SW 1271 (cell line): ENCODE results near the gene SALL3.

Source experiments
- DNase-seq, 2 experiments: peaks; one replicate each; lab custom pipeline; 2025; lab: John Stamatoyannopoulos, UW

The SALL3 gene

DNA sequence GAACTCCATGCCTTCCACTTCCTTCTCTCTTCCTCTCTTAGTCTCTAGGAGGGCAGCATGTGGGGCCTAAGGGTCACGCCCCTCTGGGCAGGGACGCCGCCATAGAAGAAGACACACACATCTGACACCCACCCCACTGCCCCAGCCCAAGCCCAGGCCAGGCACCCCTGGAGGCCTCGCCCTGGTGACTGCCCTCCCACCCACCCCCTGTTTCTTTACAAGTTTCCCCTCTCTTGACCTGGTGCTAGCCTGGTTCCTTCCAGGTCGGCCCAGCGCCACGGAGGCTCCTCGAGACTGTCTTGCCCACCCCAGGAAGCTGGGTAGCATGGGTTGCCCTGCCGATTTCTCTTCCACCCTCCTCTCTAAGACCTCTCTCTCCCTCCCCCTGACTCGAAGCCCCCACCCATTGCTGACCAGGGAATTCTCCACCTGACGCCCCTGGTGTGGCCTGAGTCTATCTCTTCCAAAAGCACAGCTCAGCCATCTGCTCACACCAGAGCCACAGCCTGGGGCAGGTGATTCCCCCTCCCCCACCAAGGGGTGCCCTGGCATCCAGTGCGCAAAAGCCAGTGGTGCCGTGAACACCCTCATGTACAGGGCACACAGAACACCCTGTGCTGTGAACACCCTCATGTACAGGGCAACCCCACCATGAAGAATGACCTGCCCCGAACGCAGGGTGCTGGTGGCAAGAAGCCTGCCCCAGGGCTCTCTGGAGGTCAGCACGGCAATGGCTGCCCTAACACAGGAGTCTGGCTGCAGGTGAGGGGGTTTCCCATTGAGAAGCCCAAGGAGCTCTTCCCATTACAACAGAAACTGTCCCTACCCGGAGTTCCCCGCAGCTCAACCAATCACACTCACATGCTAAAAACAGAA is 13.5 kb upstream of the SALL3 start:
- no peak for DNase-seq

DNA sequence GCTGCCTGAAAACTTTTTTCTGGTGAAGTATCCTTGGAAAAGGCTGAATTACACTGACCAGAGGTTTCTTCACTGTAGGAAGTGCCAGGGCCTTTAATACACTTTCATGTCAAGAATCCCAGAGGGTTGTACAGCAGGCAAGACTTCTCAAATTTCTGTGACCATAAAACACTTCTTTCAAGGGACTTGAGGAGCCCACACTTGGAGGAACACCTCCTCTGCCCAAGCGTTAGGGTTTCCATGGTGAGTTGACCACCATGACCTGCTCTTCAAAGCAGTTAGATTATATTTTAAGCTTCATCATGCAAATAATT is 12.9 kb upstream of the SALL3 start:
- no peak for DNase-seq

DNA sequence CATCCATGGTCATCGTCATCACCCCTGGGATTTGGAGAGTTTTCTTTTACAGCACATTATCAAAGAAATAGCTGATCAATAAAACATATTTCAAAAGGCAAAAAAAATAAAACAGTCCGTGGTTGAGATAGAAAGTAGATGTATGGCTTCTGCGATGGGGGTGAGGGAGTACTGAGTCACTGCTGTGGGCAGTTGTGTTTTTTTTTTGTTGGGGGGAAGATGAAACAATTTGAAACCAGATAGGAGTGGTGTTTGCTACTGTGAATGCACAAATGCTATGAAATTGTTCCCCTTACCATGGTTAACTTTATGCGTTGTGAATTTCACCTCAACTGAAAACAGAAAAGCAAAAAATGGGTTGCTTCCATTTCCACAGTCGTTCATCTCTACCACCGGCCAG is 11.9 kb upstream of the SALL3 start:
- DNase-seq = no peak

DNA sequence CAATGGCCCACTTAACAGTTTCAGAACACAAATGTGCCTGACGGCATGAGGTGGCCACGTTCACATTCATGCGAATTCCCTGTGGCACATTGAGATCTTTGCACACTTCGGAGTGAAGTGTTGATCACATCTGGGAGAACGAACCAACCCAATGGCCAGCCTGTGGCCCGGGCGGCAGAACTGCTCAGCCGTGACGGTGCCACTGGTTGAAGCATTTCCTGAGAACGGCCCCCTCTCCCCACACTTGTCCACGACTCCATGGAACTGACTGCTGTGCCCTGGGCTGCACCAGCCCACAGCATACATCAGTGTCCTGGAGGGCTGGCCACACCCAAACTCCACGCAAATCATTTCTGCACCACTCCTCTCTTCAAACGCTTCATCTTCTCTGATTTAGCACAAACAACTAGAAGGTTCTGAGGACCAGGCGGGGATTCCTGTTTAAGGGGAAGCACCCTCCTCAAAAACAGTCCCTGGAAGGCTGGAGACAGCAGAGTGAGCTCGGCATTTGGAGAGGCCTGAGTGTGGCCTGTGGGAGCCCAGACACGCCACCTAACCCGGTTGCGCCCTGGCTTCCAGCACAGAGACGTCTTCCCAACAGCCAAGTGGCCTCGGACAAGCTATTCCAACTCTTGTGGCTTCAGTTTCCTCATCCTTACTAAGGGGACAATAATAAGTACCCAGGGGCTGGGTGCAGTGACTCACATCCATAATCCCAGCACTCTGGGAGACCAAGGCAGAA is 9.9 kb upstream of the SALL3 start:
- DNase-seq = no peak

DNA sequence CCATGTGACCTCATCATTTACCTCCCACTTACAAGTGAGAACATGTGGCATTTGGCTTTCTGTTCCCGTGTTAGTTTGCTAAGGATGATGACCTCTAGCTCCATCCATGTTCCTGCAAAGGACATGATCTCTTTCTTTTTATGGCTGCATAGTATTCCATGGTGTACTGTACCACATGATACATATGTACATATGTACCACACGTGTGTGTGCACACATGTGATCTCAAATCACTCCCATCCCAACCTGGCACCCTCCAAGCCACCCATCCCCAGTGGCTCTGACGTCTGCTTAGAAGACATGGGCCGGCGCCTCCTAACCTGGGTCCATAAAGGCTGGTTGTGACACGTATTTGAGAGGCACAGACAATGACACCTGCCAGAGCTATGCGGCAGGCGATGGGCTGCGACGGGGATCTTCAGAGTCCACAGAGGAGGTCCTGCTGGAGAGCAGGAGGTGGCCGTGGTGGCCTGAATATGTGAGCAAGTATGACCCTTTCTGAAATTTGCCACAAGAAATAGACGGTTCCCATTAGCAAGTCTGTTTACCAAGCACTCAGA is 8.8 kb upstream of the SALL3 start:
- no peak for DNase-seq

DNA sequence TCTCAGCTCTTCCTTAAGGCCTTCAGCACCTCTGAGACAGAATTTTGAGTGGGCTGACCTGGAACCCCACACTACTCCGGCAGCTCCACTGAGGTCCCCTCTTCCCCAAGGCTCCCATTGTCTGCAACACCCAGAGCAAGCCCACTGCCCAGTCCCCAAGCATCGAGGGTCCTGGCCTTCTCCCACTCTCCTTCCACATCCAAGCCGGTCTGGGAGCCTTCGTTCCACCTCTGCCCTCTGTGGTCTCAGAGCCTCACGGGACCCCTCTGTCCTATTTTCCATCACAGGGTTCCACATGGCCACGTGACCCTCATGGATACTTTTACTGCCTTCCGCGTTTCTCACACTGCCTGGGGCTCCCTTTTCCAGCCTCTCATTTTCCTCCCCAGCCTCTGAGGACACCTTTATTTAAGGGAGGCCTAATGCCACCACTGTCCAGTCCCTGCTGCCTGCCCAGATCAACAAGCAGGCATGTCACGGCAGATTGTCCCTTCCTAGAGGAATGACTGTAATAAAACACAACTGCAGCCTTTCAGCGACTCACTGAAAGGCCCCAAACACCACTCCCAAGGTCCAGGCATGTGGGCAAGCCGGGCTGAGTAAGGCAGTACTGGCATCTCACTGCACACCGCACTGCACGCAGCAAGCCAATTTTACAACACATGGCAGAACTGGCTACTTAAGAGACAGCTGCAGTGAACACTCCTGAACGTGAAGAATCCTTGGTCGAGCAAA is 7.9 kb upstream of the SALL3 start:
- no peak for DNase-seq

DNA sequence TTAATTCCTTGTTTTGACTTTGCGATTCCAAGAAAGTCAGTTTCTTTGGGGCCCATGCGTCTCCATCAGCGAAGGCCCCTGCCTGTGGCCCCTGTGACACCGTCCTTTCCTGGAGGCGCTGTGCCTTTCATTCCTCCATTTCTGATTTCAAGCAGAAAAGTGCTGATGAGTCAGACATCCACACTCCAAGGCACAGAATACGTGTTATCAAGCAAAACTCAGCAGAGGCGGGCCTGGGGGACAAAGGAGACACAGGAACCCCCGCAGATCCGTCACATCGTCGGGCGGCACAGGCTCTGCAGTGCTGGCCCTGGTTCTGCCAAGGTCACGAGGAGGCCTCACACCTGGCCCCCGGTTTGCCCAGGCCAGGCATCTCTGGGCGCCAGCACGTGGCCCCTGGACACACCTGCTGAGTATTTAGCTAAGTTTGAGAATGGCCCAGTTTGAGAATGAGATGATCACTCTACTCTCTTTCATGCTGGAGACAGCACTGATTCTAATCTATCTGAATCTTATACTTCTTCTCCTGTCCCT is 7.2 kb upstream of the SALL3 start:
- no peak for DNase-seq

DNA sequence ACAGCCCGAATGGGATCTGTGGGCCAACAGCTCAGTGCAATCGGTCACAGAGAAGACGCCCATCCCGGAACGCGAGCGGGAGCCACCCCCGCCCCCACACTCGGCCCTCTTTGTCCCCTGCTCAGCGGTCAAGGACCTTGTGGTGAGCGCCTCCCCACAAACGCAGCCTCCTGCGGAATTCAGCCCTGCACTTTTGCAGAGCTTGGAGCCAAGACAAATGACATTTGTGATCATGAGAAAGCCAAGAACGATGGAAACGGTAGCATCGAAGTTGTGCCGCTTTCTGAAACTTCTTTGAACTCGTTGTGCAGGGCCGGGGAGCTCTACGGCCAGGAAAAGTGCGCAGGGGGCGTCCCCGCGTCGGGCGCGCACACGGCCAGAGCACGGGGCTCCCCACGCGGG is 6.7 kb upstream of the SALL3 start:
- no peak for DNase-seq

DNA sequence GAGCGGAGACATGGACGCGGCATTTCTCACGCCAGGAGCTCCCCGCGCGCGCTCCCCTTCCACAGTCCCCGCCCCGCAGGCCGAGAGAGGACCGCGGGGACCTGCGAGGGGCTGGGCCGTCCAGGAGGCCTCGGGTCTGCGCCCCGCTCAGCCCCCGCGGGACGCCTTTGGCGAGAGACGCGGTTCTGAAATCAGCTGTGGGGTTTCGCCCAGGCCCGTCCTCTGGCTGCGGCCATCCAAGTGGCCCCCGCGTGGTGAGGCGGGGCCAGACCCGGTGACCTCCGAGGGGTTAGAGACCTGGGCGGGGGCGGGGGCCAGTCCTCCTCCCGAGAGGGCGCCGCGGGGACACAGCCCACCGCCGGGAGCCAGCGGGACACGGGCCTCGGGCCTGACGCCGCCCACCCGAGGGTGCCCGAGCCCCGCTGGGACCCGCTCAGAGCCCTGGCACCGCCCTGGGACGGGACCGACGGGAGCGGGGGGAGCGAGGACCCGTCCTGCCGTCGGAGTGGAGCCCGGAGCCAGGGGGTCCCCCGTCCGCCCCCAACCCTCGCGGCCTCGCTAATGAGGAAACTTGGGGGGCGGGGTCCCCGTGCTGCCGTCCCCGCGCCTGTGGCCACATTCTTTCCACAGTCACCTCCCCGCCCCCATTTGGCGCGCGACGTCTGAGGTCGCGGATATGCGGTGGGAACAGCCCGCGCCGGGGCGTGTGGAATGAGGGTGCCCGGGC is 6.1 kb upstream of the SALL3 start:
- DNase-seq = no peak

DNA sequence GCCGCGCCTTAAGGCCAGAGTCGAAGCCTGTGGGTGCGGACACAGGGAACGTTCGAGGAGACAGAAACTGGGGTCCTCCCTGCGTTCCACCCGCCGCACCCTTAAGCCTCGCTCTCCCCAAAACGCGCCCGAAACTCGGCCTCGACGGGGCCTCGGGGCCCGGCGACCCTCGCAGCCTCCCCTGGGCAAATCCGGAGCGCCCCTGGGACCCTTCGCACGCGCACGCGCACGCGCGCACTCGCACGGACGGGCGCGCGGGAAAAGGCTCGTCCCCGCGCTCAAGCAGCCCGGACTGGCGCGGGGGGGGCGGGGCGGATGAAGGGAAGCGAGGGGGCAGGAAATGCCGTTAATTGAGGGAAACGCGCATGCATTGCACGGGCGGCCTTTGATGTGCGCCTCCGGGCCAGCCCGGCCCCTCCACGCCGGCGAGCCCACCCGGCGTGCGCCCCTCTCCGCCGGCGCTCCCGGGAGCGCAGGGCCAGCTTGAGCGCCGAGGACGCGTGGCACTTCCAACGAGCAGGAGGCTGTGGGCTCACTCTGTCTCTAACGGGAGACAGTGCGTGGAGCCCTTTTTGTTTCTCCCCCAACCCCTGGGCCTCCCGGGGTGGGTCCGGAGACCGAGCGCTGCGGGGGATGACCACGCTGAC is 5.4 kb upstream of the SALL3 start:
- no peak for DNase-seq

DNA sequence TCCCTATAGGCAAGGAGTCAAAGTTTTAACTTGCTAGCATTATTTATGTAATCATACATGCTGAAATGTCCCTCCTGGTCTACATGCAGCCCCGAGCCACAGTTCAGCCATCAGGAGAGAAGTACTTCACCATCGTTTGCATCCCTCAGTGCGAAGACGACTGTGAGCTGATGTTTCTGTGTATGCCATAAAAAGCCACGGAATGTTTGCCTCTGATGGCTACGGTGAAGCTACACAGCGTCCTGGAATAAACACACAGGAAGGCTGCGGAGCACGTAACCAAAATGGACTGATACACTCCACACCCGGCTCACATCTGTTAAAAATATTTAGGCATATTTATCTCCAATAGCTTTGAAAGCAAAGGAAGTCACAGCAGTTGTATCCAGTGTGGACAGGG is 4.3 kb upstream of the SALL3 start:
- no peak for DNase-seq

DNA sequence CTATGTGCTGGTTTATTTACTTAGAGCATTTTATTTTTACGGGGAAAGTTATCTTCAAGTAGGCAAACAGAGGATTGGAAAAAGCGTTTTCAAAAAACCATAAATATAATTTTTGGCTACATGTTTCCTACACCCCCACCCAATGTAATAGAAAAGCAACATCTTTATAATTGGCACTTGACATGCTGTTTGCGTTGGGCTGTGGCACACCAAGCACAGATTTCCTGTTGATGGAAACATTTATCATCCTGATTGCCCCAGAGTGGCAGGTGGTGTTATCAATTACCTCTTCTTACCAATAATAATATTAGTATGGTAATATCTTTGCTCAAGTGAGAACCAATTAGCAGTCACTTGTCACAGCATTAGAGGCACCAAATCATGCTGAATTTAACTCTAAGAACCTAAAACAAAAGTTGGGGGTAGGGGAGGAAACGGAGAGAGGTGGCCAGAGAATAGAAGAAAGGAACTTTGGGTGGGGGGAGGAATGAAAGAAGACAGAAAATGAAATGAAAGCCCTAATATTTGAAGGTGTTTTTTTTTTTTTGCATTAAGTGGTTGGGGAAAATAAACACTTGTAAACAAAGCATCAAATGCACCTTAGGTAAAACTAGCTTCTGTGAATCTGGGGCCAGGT is 3.8 kb upstream of the SALL3 start:
- no peak for DNase-seq

DNA sequence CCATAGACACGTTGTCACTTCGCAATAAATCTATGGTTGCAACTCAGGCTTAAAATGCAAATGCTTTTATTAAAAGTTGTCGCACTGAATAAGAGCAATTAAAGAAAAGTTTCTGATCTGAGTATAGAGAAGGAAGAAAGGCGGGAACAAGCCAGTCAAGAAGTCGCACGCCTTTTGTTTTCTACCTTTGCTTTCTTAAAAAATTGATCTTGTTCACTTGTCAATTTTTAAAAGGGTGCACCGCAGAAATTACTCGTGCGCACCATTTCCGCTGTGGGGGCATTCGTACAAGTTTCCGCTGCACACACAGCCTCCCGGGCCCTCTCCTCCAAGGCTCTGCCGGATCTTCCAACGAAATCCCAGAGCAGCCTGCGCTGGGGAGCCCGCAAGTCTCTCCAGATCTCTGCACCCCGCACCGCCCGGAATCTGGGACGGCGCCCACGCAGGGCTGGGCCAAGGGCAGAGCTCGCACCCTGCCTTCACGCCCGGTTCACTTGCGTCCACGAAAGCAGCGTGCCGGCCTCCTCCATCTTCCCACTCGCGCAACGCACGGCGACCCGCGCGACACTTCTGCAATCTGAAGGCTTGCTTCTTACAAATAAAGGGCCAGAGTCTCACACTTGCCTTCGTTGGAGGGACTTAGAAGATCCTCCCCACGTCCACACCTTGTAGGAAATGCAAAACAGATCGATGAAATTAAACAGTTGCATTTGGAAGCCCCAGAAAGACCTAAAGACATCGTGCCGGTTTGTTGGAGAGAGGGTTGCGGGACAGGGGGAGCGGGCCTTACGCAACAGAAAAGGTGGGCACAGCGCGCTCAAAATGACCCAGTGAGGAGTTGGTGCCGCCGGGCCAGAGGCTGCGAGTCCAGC is 2.6 kb upstream of the SALL3 start:
- no peak for DNase-seq

DNA sequence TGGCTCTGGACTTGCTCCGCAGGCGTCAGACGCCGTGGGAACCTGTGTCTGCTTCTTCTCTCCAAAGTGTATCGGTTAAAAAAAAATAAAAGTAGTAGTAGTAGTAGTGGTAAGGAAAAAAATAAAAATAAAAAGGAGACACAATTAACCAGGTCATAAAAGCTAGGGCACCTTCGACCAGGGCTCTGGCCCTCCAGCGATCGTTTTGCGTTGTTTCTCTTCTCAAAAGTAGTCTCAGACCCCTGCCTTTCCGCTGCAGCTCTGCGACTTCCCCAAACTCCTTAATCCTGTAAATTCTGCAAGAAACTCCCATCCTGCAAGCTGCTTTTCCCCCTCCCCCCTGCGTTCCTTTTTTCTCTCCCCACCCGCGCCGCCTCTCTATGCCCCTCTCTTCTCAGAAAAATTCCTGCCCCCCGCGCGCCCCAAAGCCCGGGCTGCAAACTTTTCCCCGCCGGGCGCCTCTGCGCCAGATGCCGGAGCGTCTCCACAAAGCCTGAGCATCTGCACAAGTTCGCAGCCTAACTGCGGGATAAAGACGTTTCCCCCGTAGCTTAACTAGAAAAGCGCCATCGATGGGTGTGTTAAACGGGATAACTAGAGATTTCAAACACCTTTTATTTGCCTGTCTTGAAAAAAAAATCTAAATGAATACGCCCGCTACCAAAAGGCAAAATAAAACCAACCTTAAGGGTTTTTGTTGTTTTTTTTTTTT is 1.8 kb upstream of the SALL3 start:
- DNase-seq = no peak

DNA sequence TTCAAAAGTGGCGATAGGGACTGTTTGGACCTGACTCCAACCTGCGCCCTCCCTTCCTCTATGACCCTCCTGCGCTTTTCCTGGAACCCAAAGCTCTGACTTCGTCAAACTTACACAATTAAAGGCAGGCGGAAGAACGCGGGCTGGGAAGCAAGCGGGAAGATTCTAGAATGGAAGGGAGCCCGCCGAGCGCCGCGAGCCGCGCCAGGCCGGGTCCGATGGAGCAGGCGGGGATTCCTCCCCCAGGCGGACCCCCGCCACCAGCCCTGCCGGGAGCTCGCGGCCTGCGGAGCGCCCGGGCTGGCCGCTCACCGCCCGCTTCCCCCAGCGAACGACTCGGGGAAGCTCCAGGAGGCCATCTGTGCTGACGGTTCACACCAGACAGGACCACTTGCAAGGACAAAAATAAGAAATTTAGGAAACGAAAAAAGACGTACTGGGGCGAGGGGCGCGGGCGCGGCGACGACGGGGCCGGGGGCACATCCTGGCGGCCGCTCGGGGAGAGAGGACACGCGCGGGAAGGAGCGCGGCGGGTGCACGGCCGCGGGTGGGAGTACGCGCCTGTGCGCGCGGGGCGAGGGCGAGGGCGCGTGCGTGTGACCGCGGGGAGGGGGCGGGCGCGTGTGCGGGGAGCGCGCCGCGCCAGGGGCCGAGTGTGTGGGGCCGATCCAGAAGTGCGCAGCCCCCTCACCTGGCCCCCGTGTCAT is 1.1 kb upstream of the SALL3 start:
- no peak for DNase-seq

DNA sequence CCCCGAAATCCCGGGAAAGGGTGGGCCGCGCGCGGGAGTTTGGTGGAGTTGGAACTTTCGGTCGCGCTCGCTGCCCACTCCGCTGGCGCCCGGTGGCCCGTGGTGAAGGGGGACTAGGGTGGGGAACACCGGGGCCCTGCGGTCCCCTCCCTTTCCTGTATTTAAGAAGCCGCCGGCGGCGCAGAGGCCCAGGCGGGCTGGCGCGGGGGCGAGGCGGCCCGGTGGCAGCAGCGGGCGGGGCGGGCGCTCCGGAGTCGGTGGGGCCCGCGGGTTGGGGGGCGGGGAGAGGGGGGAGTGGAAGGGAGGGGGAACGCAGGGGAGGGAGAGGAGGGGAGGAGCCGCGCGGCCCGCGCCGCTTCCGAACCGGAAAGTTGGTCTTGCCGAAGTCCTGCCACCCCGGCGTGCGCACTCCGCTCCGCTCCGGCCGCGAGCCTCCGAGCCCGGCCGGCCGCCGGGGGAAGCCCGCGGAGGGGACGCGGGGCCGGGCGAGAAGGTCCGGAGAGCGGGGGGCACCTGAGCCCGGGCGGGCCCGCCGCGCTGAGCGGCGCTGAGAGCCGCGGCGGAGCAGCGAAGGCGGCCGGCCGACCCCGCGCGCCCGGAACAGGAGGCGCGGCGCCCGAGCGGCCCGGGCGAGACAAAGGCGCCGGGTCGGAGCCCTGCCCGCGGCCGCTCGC is 425 bp upstream of the SALL3 start:
- DNase-seq = no peak

DNA sequence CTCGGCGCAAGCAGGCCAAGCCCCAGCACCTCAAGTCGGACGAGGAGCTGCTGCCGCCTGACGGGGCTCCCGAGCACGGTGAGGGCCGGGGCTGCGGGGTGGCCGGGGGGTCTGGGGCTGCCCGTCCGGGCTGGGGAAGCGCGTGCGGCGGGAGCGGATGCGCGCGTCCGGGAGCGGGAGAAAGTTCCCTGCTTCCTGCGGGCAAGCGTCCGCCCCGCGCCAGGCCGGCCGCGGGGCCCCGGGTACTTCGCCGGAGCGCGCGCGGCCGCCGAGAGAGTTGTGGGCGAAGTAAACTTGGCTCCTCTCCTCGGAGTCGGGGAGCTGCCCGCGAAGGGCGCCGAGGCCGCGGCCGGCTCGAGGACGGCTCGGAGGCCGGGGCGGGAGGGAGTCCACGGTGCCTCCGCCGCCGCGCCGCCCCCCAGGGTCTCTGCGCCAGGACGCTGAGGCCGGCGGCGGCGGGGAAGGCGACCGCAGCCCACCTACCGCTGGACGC is 707 bp downstream of the SALL3 start:
- DNase-seq = no peak
